ENCODE measurements around the gene TENM3. TPM values are rescaled to one million over a fixed set of nuclear protein-coding genes. Genes with fewer than 3 reads are reported as not detected.

The TENM3 gene
- total and polyA plus RNA-seq, 2 donors from 2014 or later: 0.58 to 6.8 TPM

DNA sequence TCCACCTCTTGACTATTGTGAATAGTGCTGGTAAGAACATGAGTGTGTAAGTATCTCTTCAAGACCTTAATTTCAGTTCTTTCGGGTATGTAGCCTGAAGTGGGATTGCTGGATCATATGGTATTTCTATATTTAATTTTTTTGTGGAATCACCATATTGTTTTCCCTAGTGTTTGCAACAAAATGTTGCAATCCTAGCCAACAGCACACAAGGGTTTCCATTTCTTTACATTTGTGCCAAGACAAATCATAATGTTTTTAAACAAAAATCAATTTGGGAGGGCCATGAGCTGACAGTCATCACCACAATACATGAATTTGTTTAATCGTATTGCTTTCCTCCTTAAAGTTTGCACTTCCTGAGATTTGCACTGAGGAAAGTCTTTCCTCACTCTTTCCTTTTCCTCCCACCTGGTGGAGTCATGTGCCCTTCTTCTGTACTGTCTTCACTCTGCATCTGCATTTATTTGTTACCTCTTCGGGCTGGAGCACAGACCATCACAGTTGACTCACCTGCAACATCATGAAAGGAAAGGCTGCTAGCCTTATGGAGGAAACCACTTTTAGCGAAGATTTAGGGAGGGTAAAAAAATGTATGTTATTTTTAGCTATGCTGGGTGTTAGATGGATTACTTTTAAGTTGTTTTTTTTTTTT lies 404.6 kb downstream of the TENM3 start:
- no peak for TF ChIP-seq CTCF (IDR thresholded peaks at IDR 0.05; ENCODE audit: borderline replicate concordance, extremely low read depth, insufficient read depth)
- H3K4me1 ChIP-seq (ENCODE audit: control insufficient read depth in 2 of 3, insufficient read depth in 2 of 3, low read depth in 1 of 3, low read length in 3 of 3): no peaks in the 10 kb centered on the region
- FAIRE-seq: no peak

GRCh38 chr4:182648766-182649165 lies 405.6 kb downstream of the TENM3 start:
- DNase-seq (no peak), FAIRE-seq (no peak)
- Histone ChIP-seq H3K9ac (ENCODE audit: low read length in 3 of 3) (no peak overlapping the region), H3K36me3 (ENCODE audit: control insufficient read depth in 2 of 3, insufficient read depth in 3 of 3, low read length in 3 of 3) (no peaks in the 10 kb centered on the region), H3K9me3 (ENCODE audit: control insufficient read depth in 2 of 3, insufficient read depth in 1 of 3, low read length in 3 of 3) (peaks cover 0 to 8% (median 5%) of the 10 kb centered on the region in 3 donors), H3K4me3 (ENCODE audit: low read length in 3 of 3) (no peak overlapping the region), H3K27ac (ENCODE audit: low read depth in 2 of 2, low read length in 2 of 2) (no peak overlapping the region), H3K27me3 (ENCODE audit: control insufficient read depth, insufficient read depth, low read length) (no peaks in the 10 kb centered on the region), H3K4me1 (ENCODE audit: control insufficient read depth in 2 of 3, insufficient read depth in 2 of 3, low read depth in 1 of 3, low read length in 3 of 3) (no peaks in the 10 kb centered on the region)
- intact Hi-C loops (cut with DNase I): no loop called here
- TF ChIP-seq CTCF (IDR thresholded peaks at IDR 0.05; ENCODE audit: borderline replicate concordance, extremely low read depth, insufficient read depth): no peak

More for the DNA sequence above, 404.6 kb downstream of the TENM3 start:
- DNase-seq: no peak
- H3K4me3 ChIP-seq (ENCODE audit: low read length in 3 of 3): no peak overlapping the region
- no peak overlapping the region for H3K27ac ChIP-seq (ENCODE audit: low read depth in 2 of 2, low read length in 2 of 2)
- H3K9me3 ChIP-seq (ENCODE audit: control insufficient read depth in 2 of 3, insufficient read depth in 1 of 3, low read length in 3 of 3): peaks cover 0 to 8% (median 5%) of the 10 kb centered on the region in 3 donors
- intact Hi-C loops (cut with DNase I): no loop called here
- no peaks in the 10 kb centered on the region for H3K27me3 ChIP-seq (ENCODE audit: control insufficient read depth, insufficient read depth, low read length)
- H3K9ac ChIP-seq (ENCODE audit: low read length in 3 of 3): no peak overlapping the region
- no peaks in the 10 kb centered on the region for H3K36me3 ChIP-seq (ENCODE audit: control insufficient read depth in 2 of 3, insufficient read depth in 3 of 3, low read length in 3 of 3)

DNA sequence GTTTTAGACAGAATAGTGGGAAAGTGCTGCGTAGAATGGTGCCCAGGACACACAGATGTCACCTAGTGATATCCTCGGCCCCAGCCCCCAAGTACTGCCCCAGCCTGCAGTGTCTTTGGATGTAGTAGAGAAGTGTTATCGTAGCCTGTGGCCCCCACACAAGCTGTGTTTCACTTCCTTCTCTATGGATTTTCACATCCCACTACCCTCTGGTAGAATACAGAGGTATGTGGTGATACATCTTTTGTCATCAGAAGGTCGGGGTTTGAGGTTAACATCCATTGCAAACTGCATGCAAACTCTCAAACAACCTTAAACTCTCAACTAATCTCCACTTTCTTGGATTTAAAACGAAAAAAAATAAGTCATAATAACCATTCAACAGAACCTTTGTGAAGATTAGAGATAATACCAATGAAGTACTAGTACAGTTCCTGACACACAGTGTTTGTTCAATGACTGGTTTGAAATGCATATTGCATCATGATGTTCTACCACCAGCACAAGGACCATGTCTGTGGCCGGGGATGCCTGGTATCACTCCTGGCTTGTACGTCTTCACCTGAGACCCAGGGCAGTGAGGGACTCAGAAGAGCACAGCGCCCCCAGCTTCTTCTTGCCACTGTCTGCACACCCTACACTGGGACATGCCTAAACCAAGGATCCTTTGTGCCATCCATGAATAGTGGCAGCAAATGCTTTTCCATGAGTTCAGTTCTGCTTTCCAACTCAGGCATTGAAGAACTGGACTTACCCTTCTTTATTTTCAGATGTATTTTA lies 406.7 kb downstream of the TENM3 start:
- Histone ChIP-seq H3K9ac (ENCODE audit: low read length in 3 of 3) (no peak overlapping the region), H3K4me3 (ENCODE audit: low read length in 3 of 3) (no peak overlapping the region), H3K27ac (ENCODE audit: low read depth in 2 of 2, low read length in 2 of 2) (no peak overlapping the region), H3K27me3 (ENCODE audit: control insufficient read depth, insufficient read depth, low read length) (no peaks in the 10 kb centered on the region), H3K9me3 (ENCODE audit: control insufficient read depth in 2 of 3, insufficient read depth in 1 of 3, low read length in 3 of 3) (peaks cover 0 to 8% (median 5%) of the 10 kb centered on the region in 3 donors), H3K4me1 (ENCODE audit: control insufficient read depth in 2 of 3, insufficient read depth in 2 of 3, low read depth in 1 of 3, low read length in 3 of 3) (no peaks in the 10 kb centered on the region), H3K36me3 (ENCODE audit: control insufficient read depth in 2 of 3, insufficient read depth in 3 of 3, low read length in 3 of 3) (no peaks in the 10 kb centered on the region)
- no peak for TF ChIP-seq CTCF (IDR thresholded peaks at IDR 0.05; ENCODE audit: borderline replicate concordance, extremely low read depth, insufficient read depth)
- DNase-seq (no peak), FAIRE-seq (no peak)
- intact Hi-C loops (cut with DNase I): no loop called here
